NCI-H1930 (cell line): ENCODE data around the gene MIA.
"Not testable (repeated sequence)": the region's sequence is repeated elsewhere in the genome, so short reads cannot be mapped to it uniquely, and the experiment has no call there.

Experiments used
- DNase-seq, 2 experiments: peaks; one replicate each; lab custom pipeline; 2025; lab: John Stamatoyannopoulos, UW

The MIA gene

GRCh38 chr19:40780582-40780981, 5.3 kb downstream of the MIA start:
- no peak for DNase-seq

GRCh38 chr19:40781140-40781539, 5.8 kb downstream of the MIA start:
- no peak for DNase-seq

- DNase-seq, result no peak
Observed at GRCh38 chr19:40783711-40784110, 8.4 kb downstream of the MIA start.

- not testable (repeated sequence) for DNase-seq
Observed at GRCh38 chr19:40784146-40784545, 8.8 kb downstream of the MIA start.

- DNase-seq, result no peak
Observed at GRCh38 chr19:40785526-40785925, 10.2 kb downstream of the MIA start.

- DNase-seq, result no peak
Observed at GRCh38 chr19:40786060-40787037, 11.0 kb downstream of the MIA start.

- DNase-seq, result no peak
Observed at GRCh38 chr19:40791349-40791748, 16.0 kb downstream of the MIA start.

GRCh38 chr19:40791996-40792395, 16.7 kb downstream of the MIA start:
- DNase-seq, result no peak

GRCh38 chr19:40797166-40797962, 22.0 kb downstream of the MIA start:
- DNase-seq, result no peak

- peak; percentile 47 to 53 for DNase-seq
Observed at GRCh38 chr19:40797963-40798682, 22.8 kb downstream of the MIA start.

- DNase-seq, result peak; percentile 99 to 100
Observed at GRCh38 chr19:40798683-40799557, 23.6 kb downstream of the MIA start, which contains the start of gene EGLN2. Gene EGLN2 (plus strand): TSS chr19:40799191. CDS start chr19:40800573, 1,382 bp downstream.

- DNase-seq, result no peak
Observed at GRCh38 chr19:40799558-40800338, 24.4 kb downstream of the MIA start.

GRCh38 chr19:40800339-40800996, 25.1 kb downstream of the MIA start:
- DNase-seq, result no peak

GRCh38 chr19:40800997-40801377, 25.7 kb downstream of the MIA start:
- no peak for DNase-seq

GRCh38 chr19:40801426-40802299, 26.3 kb downstream of the MIA start:
- no peak for DNase-seq

- no peak for DNase-seq
Observed at GRCh38 chr19:40802300-40803169, 27.2 kb downstream of the MIA start.

- no peak for DNase-seq
Observed at GRCh38 chr19:40803170-40803856, 28.0 kb downstream of the MIA start.
